ENCODE data around the gene TSSK6.

- TF ChIP-seq EZH2phosphoT487 (IDR thresholded peaks at IDR 0.05) (no peak), CTCF (IDR thresholded peaks at IDR 0.05) (no peak)
Measured at GRCh38 chr19:19548915-19549759, 33.8 kb upstream of the TSSK6 start.
